Activated CD4-positive, alpha-beta T cell treated with anti-CD3 and anti-CD28 coated beads, Interleukin-2, Interleukin-4, amounts not matched to agents 100 ng/mL and 50 ng/mL, durations not matched to agents 16 hours and 8 hours (primary cell): ENCODE measurements around the gene SP2.

Experiments used
- DNase-seq: peaks from one replicate; pipeline ENCODE4 v3.0.0-alpha.2; 2020; ENCODE audit warnings: low spot score

SP2 gene

DNA sequence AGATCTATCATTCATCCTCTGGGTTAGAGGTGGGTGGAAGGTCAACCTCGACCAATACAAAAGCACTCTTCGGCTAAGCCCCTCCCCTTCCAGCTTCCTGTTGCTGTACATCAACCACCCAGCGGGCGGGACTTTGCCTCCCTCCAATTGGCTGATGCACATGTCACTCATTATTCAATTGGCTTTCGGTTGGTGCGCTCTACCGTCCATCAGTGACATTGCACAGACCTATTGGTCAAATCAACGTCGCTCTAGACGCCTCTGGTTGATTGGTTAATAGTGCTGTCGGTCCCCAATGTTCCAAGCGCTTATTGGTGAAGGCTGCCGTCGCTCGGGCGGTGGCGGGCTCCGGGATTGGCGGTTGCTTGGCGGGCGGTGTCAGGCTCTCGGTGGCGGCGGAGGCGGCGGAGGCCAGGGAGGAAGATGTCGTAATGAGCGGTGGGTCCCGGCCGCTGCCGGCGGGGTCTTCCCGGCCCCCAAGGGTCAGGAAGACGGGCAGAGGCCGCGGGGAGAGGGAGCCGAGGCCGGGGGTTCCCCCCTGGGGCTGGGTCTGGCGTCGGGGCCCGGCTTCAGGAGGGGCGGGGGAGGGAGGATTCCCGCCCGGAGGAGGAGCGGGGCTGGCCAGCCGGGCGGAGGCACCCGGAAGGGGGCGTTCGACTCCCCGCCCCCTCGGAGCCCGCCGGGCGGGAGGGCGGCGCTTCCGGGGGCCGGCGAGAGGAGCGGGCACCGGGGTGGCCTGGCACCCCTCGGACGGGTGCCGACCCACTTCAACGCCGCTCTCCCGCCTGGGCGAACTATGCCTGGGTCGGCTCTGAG is at the start of gene SP2:
TSS of gene SP2 (plus strand) at position 381 of the 816 bp plus-strand sequence. CDS start at position 432, 51 bp downstream.
- peak; percentile 100 for DNase-seq

- DNase-seq = no peak
Observed at GRCh38 chr17:47846716-47847340, 49.2 kb upstream of the SP2 start.

- no peak for DNase-seq
Observed at GRCh38 chr17:47847341-47848197, 48.5 kb upstream of the SP2 start.

GRCh38 chr17:47848198-47848513 is 47.9 kb upstream of the SP2 start:
- no peak for DNase-seq

DNA sequence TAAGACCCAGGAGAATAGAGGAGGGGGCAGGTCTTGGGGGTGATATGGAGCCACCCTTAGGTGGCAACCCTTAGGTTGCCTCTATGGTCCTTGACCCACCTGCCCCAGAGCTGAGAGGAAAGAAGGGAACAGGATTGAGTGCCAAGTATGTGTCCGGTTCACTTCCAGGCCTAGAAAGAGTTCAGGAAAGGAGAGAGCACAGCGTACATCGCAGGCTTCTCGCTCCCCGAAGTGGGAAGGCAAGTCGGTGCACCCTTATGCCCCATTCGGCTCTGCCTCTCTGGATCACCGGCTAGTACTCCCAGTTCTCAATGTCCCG is 45.7 kb upstream of the SP2 start:
- no peak for DNase-seq

- DNase-seq = peak; percentile 42
Observed at GRCh38 chr17:47850692-47851573, 45.1 kb upstream of the SP2 start, which contains the start of gene SP6. Gene SP6, minus strand, starts transcription at chr17:47851163. Its CDS starts 2,734 bp downstream, at chr17:47848429.

- DNase-seq = no peak
Observed at GRCh38 chr17:47851764-47852112, 44.3 kb upstream of the SP2 start.

GRCh38 chr17:47852113-47852949 is 43.7 kb upstream of the SP2 start:
- no peak for DNase-seq

GRCh38 chr17:47853616-47854015 is 42.4 kb upstream of the SP2 start:
- no peak for DNase-seq

- no peak for DNase-seq
Observed at GRCh38 chr17:47855737-47856136, 40.3 kb upstream of the SP2 start.

GRCh38 chr17:47856830-47857229 is 39.2 kb upstream of the SP2 start:
- DNase-seq = no peak

DNA sequence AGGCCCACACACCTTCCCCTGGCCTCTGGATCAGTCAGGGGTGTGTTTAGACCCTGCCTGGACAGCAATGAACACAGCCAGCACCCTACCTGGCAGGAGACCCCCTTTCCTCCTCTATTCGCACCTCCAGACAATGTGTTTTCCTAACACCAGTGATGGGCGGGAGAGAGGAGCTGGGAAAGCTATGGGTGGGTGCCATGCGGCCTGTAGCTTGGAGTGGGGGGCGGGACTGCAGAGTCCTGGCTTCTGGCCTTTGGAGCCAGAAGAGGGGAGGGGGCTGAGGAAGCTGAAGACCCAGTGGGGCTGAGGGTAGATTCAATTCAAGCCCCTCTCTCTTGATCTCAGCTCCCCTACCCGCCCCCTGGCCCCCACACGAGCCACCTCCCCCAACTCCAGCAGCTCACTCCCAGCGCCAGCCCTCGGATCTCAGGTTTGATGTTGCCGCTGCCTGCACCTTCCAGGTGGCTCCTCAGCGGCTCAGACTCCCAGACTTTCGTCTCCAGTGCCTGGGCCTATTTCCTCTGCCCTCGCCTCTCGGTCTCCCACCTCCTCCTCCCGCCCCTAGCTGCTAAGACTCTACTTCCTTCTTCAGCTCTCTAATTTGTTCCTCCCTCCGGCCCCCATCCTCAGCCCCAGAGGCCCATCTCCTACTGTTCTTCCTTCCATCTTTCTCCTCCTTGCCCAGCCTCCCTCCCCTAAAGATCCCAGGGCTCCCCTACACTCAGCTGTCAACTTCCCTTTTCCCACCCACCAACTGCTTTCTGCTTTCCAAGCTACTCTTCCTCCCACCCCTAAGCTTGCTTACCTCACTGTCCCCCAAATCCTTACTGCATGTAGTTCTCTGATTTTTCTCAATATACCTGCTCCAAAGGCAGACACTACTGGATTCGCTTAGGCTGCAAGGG is 38.2 kb upstream of the SP2 start:
- DNase-seq = no peak

- DNase-seq = no peak
Observed at GRCh38 chr17:47860386-47860785, 35.6 kb upstream of the SP2 start.

DNA sequence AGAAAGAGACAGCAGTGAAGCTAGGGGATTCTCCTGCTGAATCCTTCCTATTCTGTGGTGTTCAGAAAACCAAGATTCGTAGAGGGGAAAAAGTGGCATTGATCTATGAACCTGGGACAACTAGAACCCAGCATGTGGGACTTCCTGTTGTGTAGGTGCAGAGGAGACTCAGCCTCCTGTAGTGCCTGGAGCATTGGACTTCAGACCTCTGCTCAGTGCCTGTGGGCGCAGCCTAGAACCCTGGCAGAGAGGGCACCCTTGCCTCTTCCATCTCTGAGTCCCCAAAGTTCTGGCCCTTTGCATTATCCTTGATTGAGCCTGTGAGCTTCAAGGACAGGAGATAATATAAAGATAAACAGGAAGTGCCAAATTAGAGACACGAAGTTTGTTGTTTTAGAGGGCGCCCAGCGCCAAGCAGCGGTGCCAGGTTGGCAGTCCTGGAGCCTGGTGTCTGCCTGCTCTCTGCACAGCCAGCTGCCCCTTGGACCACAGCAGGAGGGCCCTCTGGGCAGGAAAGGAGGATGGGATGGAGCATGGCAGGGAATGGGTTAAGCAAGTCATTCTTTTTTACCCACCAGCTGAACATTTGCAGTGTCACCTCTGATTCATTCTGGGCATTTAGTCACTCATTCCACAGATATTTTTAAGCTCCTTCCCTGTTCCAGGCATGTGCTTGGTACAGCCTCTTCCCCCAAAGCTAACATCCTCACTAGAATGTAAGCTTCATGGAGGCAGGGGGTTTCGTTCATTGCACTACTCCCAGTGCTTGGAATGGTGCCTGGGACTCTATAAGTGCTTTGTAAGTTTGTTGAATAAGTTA is 33.2 kb upstream of the SP2 start:
- DNase-seq = no peak

DNA sequence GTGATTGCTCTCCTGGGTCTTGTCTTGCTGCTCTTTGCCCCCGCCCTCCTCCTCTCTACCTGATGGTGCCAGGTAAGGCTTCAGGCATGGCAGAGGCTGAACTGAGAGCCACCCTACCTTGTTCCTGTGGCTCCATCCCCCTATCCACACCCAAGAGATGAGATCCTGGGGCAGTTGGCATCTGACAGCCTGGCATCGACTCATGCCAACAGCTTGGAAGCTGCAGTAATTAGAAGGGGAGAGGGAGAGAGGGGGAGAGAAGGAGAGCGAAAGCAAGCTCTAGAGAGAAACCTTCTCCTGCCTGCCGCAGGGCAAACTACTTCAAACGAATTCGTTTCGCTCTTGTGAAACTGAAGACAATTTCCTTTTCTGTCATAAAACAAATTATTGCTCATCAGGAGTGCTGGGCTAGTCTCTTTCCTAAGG is 31.2 kb upstream of the SP2 start:
- DNase-seq = peak; percentile 52

DNA sequence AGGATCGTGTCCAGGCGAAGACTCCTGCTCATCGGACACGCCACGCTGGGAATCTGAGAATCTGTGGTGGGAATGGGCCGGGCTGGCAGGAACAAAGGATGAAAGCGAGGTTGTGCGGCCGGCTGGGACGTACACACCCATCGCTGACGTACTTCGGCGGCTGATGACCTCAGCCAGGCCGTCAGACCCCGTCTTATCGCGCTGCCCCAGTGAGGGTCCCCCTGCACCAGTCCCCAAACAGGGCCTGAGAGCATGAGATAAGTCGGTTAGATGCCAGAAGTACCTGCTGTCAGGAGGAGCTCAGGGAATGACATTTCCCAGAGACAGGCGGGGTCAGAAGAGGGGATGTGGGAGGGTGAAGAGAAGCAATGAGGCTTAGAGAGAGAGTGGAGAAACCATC is 29.1 kb upstream of the SP2 start:
- DNase-seq = no peak

DNA sequence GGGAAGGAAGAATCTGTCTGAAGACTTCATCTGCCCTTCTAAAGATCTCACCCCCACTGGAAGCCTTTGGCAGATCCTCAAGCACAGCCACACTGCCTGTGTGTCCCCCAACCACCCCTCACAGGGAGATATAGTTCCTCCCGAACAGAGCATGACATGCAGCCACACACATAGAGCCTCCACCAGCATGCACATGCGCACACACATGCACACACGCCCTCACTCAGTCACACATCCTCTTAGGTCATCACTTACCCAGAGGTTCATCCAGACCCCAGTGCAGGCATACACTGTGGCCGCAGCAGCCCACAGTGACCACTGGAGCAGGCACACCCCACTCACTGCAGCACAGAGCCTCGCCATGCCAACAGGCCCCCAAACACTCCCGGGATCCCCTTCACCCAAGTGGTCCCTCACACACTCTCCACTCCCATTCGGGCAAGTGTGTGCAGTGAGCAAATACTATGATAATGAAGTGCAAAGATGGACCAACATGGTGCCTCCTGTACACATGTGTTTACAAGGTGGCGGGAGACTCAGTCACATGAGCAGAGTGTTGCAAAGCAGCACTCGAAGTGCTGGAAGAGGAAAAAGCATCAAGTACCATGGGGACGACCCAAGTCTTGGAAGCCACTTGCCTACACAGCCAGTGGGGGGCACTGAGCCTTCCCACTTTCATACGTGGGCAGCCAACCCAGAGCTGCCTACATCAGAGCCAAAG is 28.1 kb upstream of the SP2 start:
- no peak for DNase-seq

- no peak for DNase-seq
Observed at GRCh38 chr17:47869114-47869513, 26.9 kb upstream of the SP2 start.
